Fibroblast of skin of left biceps (primary cell): Measurements from ENCODE around the gene RAVER1.
"Not testable (repeated sequence)": the region's sequence is repeated elsewhere in the genome, so short reads cannot be mapped to it uniquely, and the experiment has no call there.

Experiments used
- DNase-seq, 2 experiments: peaks; one replicate each; pipeline ENCODE4 v3.0.0-alpha.2; 2013; ENCODE audit warnings: low read depth in 2 of 2

Gene RAVER1, protein sequence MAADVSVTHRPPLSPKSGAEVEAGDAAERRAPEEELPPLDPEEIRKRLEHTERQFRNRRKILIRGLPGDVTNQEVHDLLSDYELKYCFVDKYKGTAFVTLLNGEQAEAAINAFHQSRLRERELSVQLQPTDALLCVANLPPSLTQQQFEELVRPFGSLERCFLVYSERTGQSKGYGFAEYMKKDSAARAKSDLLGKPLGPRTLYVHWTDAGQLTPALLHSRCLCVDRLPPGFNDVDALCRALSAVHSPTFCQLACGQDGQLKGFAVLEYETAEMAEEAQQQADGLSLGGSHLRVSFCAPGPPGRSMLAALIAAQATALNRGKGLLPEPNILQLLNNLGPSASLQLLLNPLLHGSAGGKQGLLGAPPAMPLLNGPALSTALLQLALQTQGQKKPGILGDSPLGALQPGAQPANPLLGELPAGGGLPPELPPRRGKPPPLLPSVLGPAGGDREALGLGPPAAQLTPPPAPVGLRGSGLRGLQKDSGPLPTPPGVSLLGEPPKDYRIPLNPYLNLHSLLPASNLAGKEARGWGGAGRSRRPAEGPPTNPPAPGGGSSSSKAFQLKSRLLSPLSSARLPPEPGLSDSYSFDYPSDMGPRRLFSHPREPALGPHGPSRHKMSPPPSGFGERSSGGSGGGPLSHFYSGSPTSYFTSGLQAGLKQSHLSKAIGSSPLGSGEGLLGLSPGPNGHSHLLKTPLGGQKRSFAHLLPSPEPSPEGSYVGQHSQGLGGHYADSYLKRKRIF

DNA sequence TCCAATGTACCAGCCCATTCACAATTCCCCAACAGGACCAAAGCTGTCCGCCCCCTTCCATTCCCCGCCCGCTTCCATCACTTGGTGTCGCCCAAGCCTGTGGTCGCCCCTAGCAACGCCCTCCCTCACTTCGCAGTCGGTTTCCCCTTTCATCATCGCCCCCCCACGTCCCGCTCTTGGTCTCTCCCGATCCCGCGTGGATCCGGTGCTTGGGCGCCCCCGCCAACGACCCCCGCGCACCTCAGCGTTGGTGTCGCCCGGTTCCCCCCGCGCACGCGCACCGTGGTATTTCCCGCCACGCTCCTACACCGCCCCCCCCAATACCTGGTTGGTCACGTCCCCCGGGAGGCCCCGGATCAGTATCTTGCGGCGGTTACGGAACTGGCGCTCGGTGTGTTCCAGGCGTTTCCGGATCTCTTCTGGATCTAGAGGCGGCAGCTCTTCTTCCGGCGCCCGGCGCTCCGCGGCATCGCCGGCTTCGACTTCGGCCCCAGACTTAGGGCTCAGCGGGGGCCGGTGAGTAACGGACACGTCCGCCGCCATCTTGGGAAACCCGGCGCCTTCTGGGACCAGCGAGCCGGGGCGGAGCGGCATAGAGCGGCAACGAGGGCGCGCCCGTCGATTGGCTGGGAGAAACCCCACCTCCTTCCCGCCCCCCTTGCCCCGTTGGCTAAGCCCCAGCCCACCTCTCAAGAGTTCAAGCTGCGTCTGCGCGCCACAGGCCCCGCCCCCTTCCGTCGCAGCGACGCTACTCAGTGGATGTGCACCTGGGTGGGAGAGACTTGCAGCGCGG lies at the start of gene RAVER1:
Gene RAVER1 (minus strand): TSS at position 565 of the 793 bp plus-strand sequence. CDS start 22 bp downstream, at position 543.
- DNase-seq: peak; percentile 90 to 92

DNA sequence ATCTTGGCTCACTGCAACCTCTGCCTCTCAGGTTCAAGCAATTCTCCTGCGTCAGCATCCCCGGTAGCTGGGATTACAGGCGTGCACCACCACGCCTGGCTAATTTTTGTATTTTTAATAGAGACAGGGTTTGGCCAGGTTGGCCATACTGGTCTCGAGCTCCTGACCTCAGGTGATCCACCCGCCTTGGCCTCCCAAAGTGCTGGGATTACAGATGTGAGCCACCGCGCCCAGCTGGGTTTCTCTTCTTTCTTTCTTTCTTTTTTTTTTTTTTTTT lies 49.8 kb upstream of the RAVER1 start:
- not testable (repeated sequence) for DNase-seq

DNA sequence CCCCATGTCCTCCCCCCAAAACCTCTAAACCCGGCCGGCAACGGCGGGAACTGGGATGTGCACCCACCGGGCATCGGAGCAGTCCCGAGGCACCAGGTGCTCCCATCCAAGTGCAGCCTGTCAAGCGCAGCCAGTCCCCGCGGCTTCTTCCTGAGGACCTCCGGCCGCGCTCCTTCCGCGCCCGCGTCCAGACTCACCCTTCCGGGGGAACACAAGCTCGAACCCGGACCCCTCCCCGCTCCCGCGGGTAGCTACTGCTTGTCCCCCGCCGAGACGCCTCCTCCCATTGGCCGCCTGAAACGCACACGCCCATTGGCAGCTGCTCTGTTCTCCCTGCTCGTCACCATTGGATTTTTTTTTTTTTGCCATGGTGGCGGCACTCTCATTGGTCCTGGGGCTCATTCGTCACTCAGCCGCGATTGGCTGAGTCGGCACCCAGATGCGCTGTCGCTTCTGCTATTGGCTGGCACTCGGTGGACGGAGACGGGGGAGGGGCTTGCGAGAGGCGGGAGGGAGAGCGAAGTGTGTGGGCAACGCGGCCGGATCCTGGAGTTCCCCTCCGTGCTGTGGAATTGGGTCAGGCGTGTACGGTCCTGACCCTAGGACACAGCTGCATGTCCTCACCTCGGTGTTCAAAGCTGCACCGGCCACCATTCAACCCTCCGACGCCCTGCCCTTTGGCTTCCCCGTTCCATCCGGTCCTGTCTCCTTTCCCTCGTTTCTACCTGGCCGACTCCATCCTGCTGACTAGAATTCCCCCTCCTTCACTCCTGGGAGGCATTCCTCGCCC lies 47.2 kb upstream of the RAVER1 start, which contains the start of gene TYK2:
Gene TYK2 (minus strand): TSS at position 260 of the 790 bp plus-strand sequence. CDS start 2,166 bp downstream, outside the sequence.
- DNase-seq: peak; percentile 97

DNA sequence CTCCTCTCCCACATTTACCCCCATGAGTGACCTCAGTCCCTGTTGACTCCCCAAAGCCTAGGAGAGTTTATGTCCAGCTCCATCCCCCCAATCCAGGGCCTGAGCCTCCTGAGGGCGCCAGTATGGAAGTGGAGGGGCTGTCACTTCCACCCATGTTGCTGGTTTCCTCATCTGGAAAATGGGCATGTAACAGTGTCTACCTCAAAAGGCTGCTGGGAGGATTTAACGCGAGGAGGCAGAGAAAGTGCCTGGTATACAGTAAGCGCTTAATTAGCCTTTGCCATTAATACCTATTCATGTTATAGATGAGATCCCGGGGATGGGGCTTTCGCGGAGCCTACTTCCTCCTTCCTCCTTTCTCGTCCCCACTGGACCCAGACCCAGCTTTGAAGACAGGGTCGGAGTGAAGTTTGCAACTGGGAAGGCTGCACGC lies 46.6 kb upstream of the RAVER1 start:
- no peak for DNase-seq

DNA sequence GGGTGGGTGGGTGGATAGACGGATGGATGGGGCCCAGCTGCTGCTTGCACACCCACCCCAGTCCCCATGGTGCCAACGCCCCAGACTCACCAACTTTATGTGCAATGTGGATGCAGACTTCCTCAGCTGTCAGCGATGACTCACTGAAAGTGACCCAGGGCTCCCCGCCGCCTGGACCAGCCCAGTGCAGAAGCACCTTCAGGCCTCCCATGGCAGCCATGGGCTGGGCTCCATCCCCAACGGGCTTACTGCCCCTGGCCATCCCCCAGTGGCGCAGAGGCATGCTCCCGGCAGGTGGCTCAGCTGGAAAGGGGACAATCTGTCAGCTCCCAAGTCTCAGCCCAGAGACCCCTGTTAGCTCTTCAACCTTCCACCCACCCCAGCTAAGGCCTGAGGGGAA lies 44.8 kb upstream of the RAVER1 start:
- no peak for DNase-seq

DNA sequence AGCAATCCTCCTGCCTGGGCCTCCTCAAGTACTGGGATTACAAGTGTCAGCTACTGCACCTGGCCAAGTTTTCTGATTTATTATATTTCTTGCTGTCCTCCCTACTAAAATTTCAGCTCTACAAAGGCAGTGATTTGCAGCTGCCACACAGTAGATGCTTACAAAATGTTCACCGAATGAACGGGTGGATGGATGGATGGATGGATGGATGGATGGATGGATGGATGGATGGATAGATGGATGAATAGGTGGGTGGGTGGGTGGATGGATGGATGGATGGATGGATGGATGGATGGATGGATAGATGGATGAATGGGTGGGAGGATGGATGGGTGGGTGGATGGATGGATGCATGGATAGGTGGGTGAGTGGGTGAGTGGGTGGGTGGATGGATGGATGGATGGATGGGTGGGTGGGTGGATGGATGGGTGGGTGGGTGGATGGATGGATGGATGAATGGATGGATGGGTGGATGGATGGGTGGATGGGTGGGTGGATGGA lies 43.9 kb upstream of the RAVER1 start:
- not testable (repeated sequence) for DNase-seq

DNA sequence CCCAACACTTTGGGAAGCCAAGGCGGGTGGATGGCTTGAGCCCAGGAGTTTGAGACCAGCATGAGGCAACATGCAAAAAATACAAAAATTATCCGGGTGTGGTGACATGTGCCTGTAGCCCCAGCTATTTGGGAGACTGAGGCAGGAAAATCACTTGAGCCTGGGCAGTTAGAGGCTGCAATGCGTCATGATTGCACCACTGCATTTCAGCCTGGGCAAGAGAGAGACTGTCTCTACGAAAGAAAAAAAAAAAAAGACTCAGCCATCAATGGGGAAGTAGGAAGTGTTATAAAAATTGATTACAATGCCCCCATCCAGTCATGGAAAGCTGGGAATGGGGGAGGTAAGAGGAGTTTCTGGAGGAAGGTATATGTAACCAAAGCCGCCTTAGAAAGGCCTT lies 41.6 kb upstream of the RAVER1 start:
- DNase-seq: no peak

DNA sequence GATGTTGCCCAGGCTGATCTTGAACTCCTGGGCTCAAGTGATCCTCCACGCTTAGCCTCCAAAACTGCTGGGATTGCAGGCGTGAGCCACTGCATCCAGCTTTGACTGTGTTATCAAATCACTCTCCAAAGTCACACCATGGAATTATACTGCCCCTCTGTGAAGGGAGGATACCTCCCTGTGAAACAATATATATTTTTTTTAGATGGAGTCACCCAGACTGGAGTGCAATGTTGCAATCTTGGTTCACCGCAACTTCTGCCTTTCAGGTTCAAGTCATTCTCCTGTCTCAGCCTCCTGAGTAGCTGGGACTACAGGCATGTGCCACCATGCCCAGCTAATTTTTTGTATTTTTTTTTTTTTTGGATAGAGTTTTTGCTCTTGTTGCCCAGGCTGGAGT lies 39.4 kb upstream of the RAVER1 start:
- DNase-seq: no peak

DNA sequence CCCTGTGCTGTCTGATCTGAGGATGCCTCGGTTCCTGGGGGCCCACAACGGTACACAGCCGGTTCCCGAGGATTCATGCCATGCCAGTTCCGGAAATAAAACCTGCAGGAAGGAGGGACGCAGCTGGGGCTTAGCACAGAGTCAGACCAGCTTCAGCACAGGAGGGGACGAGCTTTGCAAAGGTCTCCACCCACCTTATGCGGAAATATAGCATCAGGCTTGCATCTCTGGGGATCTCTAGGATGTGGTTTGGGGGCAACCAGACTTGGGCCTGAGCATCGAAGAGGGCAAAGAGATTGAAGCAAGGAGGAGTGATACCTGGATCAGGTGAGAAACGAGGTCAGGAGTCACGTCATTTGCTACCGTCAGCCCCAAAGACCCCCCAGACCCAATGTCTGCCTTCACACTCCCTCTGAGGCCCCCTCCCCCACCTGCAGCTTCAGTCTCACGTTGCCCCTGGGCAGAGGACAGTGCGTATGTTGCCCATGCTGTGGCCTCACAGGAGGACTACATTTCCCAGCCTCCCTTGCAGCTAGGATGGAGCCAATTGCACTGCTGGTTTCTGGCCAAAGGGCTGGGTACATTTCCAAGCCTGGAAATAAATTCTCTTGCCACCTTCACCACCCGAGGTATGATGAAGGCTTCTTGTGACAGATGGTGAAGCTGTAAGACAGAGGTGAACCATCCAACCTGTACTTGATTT lies 34.9 kb upstream of the RAVER1 start:
- no peak for DNase-seq

DNA sequence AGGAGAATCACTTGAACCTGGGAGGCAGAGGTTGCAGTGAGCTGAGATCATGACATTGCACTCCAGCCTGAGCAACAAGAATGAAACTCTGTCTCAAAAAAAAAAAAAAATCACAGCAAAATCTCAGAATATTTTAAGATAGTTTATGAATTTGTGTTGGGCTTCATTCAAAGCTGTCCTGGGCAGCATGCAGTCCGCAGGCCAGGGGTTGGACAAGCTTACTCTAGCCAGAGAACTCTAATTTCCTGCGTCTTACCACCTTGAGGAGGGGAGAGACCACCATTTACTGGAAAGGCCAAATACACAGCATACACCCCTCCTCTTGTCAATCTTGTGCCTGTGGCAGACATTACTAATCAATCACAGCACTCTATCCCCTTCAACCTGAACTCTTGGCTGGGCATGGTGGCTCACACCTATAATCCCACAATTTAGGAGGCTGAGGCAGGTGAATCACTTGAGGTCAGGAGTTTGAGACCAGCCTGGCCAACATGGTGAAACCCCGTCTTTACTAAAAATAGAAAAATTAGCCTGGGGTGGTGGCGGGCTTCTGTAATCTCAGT lies 33.7 kb upstream of the RAVER1 start:
- DNase-seq: not testable (repeated sequence)

DNA sequence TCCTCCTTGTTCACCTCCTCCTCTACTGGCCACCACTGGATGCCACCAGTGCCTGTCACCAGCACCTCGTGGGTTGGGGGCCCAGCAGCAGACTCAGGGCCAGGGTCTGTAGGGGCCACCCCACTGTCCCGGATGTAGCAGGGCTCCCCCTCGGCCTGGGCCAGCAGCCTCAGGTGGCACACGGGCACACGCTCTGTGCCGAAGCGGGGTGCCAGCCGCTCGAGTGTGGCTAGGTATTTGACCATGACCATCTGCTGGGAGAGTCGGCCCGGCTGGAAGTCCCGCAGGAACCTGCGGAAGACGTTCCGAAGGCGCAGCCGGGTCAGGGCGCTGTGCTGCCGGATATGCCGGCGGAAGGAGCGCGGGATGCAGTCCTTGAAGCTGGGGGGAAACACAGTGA lies 32.2 kb upstream of the RAVER1 start:
- DNase-seq: no peak

DNA sequence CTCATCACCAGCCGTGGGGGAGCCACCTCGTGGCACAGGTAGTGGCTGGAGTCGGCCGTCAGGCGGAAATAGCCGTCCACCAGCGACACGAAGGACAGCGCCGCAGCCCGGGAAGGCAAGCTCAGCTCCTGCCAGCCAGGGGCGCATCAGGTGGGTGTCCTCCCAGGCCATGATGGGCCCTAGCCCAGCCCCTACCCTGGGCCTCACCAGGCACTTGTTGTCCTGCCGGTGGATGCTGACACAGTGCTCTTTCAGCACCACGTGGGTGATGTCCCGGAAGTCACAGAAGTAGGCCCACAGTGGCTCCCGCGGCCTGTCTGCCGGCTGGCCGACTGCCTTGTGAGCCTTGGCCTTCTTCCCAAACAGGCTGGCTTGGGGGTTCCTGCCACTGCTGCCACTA lies 31.3 kb upstream of the RAVER1 start:
- no peak for DNase-seq

DNA sequence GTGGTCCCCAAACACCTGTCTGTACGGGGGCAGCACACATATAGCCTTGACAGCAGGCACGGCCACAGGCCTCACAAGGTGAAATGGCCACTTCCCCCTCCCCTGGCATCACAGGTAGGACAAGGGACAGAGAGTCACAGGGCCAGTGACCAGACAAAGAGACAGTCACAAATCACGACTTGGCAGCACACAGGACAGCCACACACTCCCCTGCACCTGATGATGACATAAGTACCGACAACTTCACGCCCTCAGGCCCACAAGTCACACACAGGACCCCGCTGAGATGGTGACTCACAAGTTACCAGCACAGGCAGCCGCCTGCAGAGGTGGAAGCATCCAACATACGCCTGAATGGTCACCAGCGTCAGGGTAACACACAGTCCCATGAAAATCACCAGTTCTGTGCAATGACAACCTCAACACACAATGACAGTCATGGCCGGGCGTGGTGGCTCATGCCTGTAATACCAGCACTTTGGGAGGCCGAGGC lies 30.5 kb upstream of the RAVER1 start:
- no peak for DNase-seq

DNA sequence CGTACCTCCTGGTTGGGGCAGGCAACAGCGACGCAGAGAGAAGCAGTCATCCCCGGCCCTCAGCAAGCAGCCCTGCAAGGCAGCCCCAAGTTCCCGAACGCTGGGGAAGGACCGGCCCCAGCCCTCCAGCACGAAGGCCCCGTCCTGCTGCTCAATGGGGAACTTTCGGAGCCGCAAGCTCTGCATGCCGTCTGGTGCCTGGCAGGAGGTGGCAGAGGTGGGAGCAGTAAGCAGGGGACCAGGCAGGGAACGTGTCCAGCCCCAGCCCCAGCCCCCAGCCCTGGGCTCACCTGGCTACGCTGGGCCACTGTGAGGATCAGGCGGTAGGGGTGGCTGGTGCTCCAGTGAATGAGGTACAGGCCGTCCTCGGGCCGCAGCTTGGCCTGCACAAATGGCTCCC lies 28.9 kb upstream of the RAVER1 start:
- DNase-seq: no peak

DNA sequence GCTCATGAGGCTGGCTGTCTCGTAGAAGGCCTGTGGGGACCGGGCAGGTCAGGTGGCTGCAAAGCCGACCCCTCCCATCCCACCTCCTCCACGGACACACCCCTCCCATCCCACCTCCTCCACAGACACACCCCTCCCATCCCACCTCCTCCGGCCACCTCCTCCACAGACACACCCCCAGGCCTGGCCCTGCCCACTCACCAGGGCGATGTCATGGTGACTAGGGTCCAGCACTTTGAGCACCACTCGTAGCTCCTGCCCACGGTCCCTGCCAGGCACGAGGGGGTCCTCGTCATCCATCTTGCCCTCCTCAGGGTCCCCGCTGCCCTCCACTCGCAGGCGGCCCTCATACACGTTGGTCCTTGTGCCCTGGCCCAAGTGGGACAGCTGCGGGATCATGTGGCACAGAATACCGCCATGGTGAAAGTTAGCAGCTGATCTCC lies 28.3 kb upstream of the RAVER1 start:
- DNase-seq: no peak

DNA sequence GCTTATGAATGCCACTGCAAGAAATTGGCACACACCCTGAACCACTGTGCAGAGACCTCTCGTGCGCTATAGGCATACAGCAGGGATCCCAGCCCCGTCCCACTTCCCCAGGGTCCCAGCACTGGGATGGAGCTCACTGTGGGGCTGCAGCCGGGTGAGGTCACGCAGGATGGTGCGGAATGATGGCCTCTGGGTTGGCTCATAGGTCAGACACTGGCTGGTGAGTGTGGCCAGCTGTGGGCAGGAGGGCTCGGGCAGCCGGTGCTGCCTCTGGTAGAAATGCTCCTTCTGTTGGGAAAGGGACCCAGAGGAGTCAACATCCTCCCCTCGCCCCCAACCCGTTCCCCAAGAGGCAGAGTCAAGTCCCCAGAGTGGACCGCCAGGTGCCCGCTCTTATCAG lies 23.1 kb upstream of the RAVER1 start:
- no peak for DNase-seq

DNA sequence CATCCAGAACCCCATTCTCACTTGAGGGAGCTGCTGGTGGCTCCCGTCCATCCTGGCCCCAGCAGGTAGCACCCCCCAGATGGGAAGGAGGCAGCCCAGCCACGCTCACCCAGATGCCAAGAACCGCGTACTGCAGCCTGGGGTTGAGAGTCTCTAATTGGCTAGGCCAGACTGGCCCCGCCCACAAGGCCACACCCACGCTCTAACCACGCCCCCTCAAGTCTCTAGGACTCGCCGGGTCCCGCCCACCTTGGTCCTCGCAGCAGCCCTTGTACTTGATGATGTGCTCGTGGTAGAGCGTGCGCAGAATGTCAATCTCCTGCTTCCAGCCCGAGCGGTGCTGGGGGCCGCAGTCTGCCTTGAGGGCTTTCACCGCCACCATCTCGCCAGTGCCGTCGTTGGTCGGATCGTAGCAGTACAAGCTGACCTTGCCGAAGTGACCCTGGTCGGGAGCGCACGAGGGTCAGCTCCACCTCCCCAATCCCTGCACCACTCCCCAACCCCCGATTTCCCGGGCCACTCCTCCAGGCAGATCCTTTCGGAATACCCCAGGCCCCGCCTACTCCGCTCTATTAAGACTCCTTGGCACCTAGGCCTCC lies 20.6 kb upstream of the RAVER1 start:
- no peak for DNase-seq

DNA sequence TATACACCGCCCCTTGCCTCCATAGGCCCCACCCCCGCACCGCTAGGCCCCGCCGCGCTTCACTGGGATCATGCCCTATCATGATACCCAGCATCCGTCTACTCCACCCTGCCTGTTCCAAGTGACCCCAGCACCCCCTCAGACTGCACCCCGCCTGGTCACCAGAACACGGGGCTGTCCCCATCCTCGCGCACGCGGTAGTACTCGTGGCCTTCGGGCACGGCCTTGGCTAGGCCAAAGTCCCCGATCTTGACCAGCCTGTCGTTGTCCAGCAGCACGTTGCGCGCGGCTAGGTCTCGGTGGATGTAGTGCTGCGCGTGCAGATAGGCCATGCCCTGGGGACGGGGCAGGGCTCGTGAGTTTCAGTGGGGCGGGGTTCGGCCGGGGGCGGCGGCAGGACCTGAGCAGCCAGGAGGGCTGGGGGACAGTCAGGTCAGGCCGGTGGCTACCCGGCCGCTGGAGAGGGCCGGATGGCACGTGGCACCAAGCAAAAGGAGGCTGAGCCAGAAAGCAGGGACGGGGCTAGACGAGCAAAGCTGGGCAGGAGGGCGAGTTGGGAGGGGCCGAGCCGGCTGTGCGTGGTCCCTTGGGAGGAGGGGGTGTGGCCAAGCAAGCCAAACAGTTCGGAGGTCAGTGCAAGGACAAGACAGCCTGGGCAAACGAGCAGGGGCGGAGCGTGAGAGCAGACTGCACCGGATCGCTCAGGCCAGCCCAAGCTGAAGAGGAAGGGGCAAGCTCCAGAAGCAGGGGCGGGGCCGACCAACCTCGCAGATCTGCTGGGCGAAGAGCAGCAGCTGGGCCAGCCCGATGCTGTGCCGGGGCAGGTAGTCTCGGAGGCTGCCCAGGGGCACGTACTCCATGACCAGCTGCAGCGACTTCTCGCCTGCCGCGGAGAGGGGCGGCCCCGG lies 19.7 kb upstream of the RAVER1 start:
- no peak for DNase-seq

DNA sequence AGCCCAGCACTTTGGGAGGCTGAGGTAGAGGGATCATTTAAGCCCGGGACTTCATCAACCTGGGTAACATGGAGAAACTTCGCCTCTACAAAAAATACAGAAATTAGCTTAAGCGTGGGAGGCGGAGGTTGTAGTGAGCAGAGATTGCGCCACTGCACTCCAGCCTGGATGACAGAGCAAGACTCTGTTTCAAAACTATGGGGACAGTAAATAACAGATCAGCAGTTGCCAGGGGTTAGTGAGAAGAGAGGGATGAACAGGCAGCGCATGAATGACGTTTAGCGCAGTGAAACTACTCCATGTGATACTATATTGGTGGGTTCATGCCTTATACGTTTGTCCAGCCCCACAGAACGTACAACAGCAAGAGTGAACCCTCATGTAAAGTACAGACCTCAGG lies 13.2 kb upstream of the RAVER1 start:
- no peak for DNase-seq
